ENCODE data around the gene MOB3B. TPM values are rescaled to one million over a fixed set of nuclear protein-coding genes. Genes with fewer than 3 reads are reported as not detected.

MOB3B gene
- total and polyA plus RNA-seq, 2 of the 13 experiments (the other 11 are each of a cell fraction or from before 2014, with no cell fraction given), result 0.03 to 0.09 TPM

GRCh38 chr9:27437652-27438373 lies 91.8 kb downstream of the MOB3B start (continued):
- no peak for TF ChIP-seq HNF1A (IDR thresholded peaks at IDR 0.05; ENCODE audit: low read depth)
- no peak for TF ChIP-seq HNF1A (CRISPR knock-in tag; IDR thresholded peaks at IDR 0.05; ENCODE audit: borderline replicate concordance)

- intact Hi-C loops (cut with micrococcal nuclease; ENCODE audit: unreplicated experiment) (loop anchor here (1.0 kb wide), 1 partner anchor 133 kb away; no protein-coding TSS in a partner anchor), in situ Hi-C loops (cut with HindIII; ENCODE audit: extremely low pct_ligation_motif_present, low pct_unique_long_range_greater_than_20kb) (no loop called here)
- FAIRE-seq (peak; percentile 89), ATAC-seq (peak; percentile 99), DNase-seq (ENCODE audit: low spot score) (peak; percentile 95)
- no peak overlapping the region for H3K4me2 ChIP-seq (ENCODE audit: low read depth, low read length)
- peaks cover 9% of the 10 kb centered on the region for H3K4me1 ChIP-seq (ENCODE audit: insufficient read depth, low read length)
- H4K20me1 ChIP-seq (ENCODE audit: insufficient read depth, low read length), result no peaks in the 10 kb centered on the region; the same call in 1 of the 2 replicates
- POLR2A ChIA-PET, result no interaction called here
- CTCF ChIA-PET (ENCODE audit: low intra/inter-chr PET ratio, low total read pairs), result no interaction called here
- H3K27me3 ChIP-seq (ENCODE audit: control insufficient read depth in 1 of 2, insufficient read depth in 2 of 2, low read length in 2 of 2), result peaks cover 3 to 49% of the 10 kb centered on the region in 2 experiments; a peak in 4 of 5 replicates
- no peaks in the 10 kb centered on the region for H3K79me2 ChIP-seq (ENCODE audit: insufficient read depth, low read length)
- WGBS (ENCODE audit: low lambda C conversion rate), result 3% methylated on average over 3 of the region's 3 CpGs
- no peak overlapping the region for H3K9ac ChIP-seq (ENCODE audit: insufficient read depth, low read depth, low read length)
- no peaks in the 10 kb centered on the region for H3K9me3 ChIP-seq (ENCODE audit: low read length)
- H3K36me3 ChIP-seq (replicated peaks in 1 of 2; ENCODE audit: control insufficient read depth in 1 of 2, insufficient read depth in 2 of 2, low read length in 2 of 2), result no peaks in the 10 kb centered on the region
- H2AFZ ChIP-seq (ENCODE audit: low read length), result no peak overlapping the region
- H3K4me3 ChIP-seq (replicated peaks in 1 of 3; ENCODE audit: insufficient read depth in 1 of 3, low read depth in 2 of 3, low read length in 3 of 3), result no peak overlapping the region
- no TSS peak for BruUV-seq (replicated peaks)
- H3K27ac ChIP-seq (ENCODE audit: extremely low read length, insufficient read depth, low read length), result no peak overlapping the region
- TF ChIP-seq FOXK1 (CRISPR knock-in tag; IDR thresholded peaks at IDR 0.05; ENCODE audit: borderline replicate concordance, low read depth) (peak; percentile 94; the same call in 1 of the 2 replicates), PITX1 (CRISPR knock-in tag; IDR thresholded peaks at IDR 0.05) (peak; percentile 74), ZNF589 (CRISPR knock-in tag; conservative IDR thresholded peaks at IDR 0.05) (peak; percentile 91), ETV6 (CRISPR knock-in tag; conservative IDR thresholded peaks at IDR 0.05) (no peak), HMG20B (CRISPR knock-in tag; conservative IDR thresholded peaks at IDR 0.05) (peak; percentile 98), ZBTB20 (CRISPR knock-in tag; IDR thresholded peaks at IDR 0.05; ENCODE audit: borderline replicate concordance, low read depth) (0 out of 2 replicates have a peak, but pooled peaks have one; percentile 32), MTERF4 (CRISPR knock-in tag; IDR thresholded peaks at IDR 0.05) (no peak), HNF1B (CRISPR knock-in tag; IDR thresholded peaks at IDR 0.05) (0 out of 2 replicates have a peak, but pooled peaks have one; percentile 42), ZNF3 (CRISPR knock-in tag; IDR thresholded peaks at IDR 0.05) (no peak), MAX (IDR thresholded peaks at IDR 0.05) (peak; percentile 73), MEF2D (CRISPR knock-in tag; IDR thresholded peaks at IDR 0.05) (peak; percentile 65; the same call in 1 of the 2 replicates), ZNF737 (CRISPR knock-in tag; IDR thresholded peaks at IDR 0.05; ENCODE audit: borderline replicate concordance) (no peak), TCF7 (IDR thresholded peaks at IDR 0.05; ENCODE audit: low read depth) (peak; percentile 74), PHF20 (CRISPR knock-in tag; IDR thresholded peaks at IDR 0.05) (no peak)
These were observed 93.4 kb downstream of the MOB3B start for GRCh38 chr9:27436234-27436633.

All from HepG2 (cell line).